ENCODE measurements around the gene TYROBP.
"Not testable (repeated sequence)": the region's sequence is repeated elsewhere in the genome, so short reads cannot be mapped to it uniquely, and the experiment has no call there.

TYROBP gene

GRCh38 chr19:35899547-35900214 is 8.4 kb downstream of the TYROBP start:
- DNase-seq (ENCODE audit: low spot score) = peak; percentile 83

- no peak for DNase-seq (ENCODE audit: low spot score)
Measured at GRCh38 chr19:35898499-35898809, 9.6 kb downstream of the TYROBP start.

DNA sequence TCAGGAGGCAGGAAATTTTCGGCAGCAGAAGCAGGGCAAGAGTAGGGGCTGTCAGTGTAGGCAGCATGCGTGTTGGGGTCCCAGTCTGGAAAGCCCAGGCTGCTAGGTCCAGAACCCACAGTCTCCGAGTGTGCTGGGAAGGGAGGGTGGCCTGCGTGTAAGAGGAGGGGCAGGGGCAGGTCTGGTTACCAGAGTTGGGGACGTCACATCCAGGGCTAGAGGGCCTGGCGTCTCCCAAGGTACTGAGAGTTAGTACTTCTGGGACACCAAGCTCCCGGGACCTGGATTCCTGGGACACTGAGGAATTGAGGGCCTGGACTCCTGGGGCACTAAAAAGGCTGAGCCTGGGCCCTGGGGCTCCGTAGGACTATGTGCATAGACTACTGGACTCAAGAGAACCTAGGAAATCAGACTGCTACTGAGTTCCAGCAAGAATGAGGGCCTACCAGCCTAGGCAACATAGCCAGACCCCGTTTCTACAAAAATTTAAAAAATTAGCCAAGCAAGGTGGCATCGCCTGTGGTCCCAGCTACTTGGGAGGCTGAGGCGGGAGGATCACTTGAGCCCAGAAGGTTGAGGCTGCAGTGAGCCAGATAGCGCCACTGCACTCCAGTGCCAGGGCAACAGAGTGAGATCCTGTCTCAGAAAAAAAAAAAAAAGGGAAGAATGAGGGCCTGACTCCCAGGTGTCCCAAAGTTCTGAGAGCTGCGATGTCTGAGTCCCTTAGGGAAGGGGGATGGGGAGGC is 10.2 kb downstream of the TYROBP start:
- no peak for DNase-seq (ENCODE audit: low spot score)

DNA sequence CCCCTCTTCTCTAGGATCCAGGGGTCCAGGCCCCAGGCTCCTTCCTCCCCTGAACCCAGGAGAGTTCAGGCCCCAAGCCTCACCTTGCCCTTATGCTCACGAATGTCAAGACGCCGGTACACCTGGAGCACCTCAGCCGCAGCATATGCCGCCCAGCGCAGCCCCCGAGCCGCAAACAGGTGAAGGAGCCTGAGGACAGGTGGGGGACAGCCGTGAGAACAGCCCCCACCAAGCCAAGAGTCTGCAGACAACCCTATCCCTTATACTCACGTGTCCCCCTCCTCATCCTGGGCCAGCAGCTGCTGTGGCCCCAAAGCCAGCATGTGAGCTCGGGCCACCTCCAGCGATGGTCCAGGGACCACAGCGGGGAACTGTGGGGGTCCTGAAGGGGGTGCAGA is 11.5 kb downstream of the TYROBP start:
- no peak for DNase-seq (ENCODE audit: low spot score)

- no peak for DNase-seq (ENCODE audit: low spot score)
Measured at GRCh38 chr19:35895911-35896642, 12.0 kb downstream of the TYROBP start.

DNA sequence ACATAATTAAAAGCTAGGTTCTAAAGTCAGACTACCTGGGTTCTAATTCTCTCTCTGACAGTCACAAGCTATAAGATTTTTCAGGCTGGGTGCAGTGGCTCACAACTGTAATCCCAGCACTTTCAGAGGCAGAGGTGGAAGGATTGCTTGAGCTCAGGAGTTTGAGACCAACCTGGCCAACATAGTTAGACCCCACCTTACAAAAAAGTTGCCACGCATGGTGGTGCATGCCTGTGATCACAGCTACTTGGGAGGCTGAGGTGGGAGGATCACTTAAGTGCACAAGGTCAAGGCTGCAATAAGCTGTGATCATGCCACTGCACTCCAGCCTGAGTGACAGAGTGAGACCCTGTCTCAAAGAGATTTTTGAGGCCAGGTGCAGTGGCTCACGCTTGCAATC is 13.8 kb downstream of the TYROBP start:
- DNase-seq (ENCODE audit: low spot score) = no peak

- DNase-seq (ENCODE audit: low spot score) = not testable (repeated sequence)
Measured at GRCh38 chr19:35891819-35892218, 16.3 kb downstream of the TYROBP start.

- DNase-seq (ENCODE audit: low spot score) = no peak
Measured at GRCh38 chr19:35890113-35890650, 17.9 kb downstream of the TYROBP start.

- DNase-seq (ENCODE audit: low spot score) = no peak
Measured at GRCh38 chr19:35889370-35890112, 18.6 kb downstream of the TYROBP start.

GRCh38 chr19:35888398-35888797 is 19.7 kb downstream of the TYROBP start:
- DNase-seq (ENCODE audit: low spot score) = no peak

GRCh38 chr19:35887197-35887596 is 20.9 kb downstream of the TYROBP start:
- no peak for DNase-seq (ENCODE audit: low spot score)

- DNase-seq (ENCODE audit: low spot score) = no peak
Measured at GRCh38 chr19:35885904-35886303, 22.2 kb downstream of the TYROBP start.

DNA sequence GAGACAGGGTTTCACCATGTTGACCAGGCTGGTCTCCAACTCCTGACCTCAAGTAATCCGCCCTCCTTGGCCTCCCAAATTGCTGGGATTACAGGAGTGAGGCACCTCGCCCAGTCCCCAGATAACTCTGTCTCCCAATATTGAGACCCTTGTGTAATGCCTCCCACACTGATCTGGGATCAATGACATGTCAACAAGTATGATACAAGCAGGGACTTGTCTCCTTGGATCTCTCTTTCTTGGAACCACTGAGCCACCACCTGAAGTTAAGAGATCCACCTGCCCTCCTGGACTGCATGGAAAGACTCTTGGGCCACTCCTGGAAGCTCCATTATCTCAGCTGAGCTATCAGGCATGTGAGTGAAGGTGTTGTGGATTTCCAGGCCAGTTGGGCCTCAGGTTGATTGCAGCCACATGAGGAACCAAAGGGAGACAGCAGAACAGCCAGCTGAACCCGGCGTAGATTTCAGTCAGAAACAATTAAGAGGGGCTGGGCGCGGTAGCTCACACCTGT is 22.8 kb downstream of the TYROBP start:
- DNase-seq (ENCODE audit: low spot score) = no peak

- no peak for DNase-seq (ENCODE audit: low spot score)
Measured at GRCh38 chr19:35883882-35884281, 24.2 kb downstream of the TYROBP start.

DNA sequence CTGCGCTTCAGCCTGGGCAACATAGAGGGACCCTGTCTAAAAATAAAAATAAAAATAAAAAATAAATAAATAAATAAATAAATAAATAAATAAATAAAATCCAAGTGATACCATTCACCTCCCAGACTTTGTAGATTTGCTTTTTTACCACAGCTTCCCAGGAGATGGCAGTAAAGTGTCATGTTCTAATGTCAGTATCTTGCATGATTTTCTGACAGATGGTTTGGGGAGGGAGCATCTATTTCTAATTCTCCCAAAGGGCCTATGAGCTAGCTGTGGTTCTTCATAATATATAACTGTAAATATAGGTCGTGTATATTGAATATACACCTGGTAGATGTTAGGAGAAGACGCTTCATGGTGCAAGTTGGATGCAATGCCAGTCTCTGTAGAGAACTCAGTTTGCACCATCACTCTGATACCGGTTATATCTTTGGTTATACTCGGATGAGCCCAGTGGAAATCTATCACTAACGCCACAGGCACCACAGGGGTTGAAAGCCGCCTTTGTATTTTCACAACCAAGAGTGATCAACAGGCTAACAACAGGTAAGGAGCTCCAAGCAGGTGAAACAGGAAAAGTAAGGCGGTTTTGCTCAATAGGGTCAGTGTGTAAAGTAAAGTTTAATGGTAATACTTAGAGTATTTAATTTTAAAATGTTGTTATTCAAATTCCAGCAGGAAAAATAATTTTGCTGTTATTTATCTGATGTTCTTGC is 25.8 kb downstream of the TYROBP start:
- DNase-seq (ENCODE audit: low spot score) = peak; percentile 77

- peak; percentile 71 for DNase-seq (ENCODE audit: low spot score)
Measured at GRCh38 chr19:35879770-35880317, 28.3 kb downstream of the TYROBP start.

GRCh38 chr19:35879068-35879467 is 29.0 kb downstream of the TYROBP start:
- no peak for DNase-seq (ENCODE audit: low spot score)

GRCh38 chr19:35874392-35874930 is 33.6 kb downstream of the TYROBP start:
- DNase-seq (ENCODE audit: low spot score) = no peak

GRCh38 chr19:35872180-35872579 is 35.9 kb downstream of the TYROBP start:
- DNase-seq (ENCODE audit: low spot score) = no peak

GRCh38 chr19:35871611-35872010 is 36.5 kb downstream of the TYROBP start:
- no peak for DNase-seq (ENCODE audit: low spot score)

DNA sequence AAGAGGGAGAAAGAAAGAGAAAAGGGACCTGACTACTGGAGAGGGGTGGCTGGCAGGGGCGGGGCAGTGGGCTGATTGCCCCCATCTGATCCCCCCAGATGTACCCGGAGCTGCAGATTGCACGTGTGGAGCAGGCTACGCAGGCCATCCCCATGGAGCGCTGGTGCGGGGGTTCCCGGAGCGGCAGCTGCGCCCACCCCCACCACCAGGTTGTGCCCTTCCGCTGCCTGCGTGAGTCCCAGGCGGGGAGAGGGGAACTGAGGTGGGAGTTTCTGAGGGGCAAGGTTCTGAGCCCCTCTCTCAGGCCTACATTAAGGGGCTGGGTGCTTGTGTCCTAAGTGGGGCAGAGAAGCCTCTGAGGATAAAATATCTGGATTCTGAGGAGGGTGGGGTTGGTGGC is 37.3 kb downstream of the TYROBP start:
- DNase-seq (ENCODE audit: low spot score) = no peak
